ENCODE results near the gene RBPJ. TPM values are rescaled to one million over a fixed set of nuclear protein-coding genes. Genes with fewer than 3 reads are reported as not detected.

RBPJ gene
- polyA plus RNA-seq, 1 donor from 2014 or later = 89.8 TPM

- H4K20me1 ChIP-seq (ENCODE audit: insufficient read depth) = no peaks in the 10 kb centered on the region
- TF ChIP-seq, protein P1, sequence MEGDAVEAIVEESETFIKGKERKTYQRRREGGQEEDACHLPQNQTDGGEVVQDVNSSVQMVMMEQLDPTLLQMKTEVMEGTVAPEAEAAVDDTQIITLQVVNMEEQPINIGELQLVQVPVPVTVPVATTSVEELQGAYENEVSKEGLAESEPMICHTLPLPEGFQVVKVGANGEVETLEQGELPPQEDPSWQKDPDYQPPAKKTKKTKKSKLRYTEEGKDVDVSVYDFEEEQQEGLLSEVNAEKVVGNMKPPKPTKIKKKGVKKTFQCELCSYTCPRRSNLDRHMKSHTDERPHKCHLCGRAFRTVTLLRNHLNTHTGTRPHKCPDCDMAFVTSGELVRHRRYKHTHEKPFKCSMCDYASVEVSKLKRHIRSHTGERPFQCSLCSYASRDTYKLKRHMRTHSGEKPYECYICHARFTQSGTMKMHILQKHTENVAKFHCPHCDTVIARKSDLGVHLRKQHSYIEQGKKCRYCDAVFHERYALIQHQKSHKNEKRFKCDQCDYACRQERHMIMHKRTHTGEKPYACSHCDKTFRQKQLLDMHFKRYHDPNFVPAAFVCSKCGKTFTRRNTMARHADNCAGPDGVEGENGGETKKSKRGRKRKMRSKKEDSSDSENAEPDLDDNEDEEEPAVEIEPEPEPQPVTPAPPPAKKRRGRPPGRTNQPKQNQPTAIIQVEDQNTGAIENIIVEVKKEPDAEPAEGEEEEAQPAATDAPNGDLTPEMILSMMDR (IDR thresholded peaks at IDR 0.05; ENCODE audit: poor library complexity, severe bottlenecking) = peak; percentile 79
- no peak for TF ChIP-seq POLR2AphosphoS5 (IDR thresholded peaks at IDR 0.05)
- TF ChIP-seq EP300 (conservative IDR thresholded peaks at IDR 0.05; ENCODE audit: poor library complexity, severe bottlenecking) = no peak
- no peak for TF ChIP-seq TAF1 (IDR thresholded peaks at IDR 0.05; ENCODE audit: low read depth)
- no peak for TF ChIP-seq MXI1 (conservative IDR thresholded peaks at IDR 0.05; ENCODE audit: poor library complexity, severe bottlenecking)
- no peak for TF ChIP-seq EZH2 (IDR thresholded peaks at IDR 0.05; ENCODE audit: borderline replicate concordance, insufficient read depth, low read length, poor library complexity, severe bottlenecking)
- TF ChIP-seq SMC3 (conservative IDR thresholded peaks at IDR 0.05; ENCODE audit: poor library complexity) = peak; percentile 84
- TF ChIP-seq REST (IDR thresholded peaks at IDR 0.05; ENCODE audit: borderline replicate concordance) = no peak
- peak; percentile 78 for TF ChIP-seq RAD21 (conservative IDR thresholded peaks at IDR 0.05)
- no peaks in the 10 kb centered on the region for H3K9me2 ChIP-seq (ENCODE audit: insufficient read depth, low read length)
- H3K79me2 ChIP-seq (replicated peaks; ENCODE audit: insufficient read depth, low read length) = no peaks in the 10 kb centered on the region
- no peaks in the 10 kb centered on the region for H3F3A ChIP-seq (ENCODE audit: insufficient read depth, low read length, poor library complexity, severe bottlenecking)
- H3K9me3 ChIP-seq (ENCODE audit: low read length) = no peaks in the 10 kb centered on the region
- H3K27ac ChIP-seq (ENCODE audit: low read length) = no peak overlapping the region
- no peaks in the 10 kb centered on the region for H3K27me3 ChIP-seq (ENCODE audit: insufficient read depth, low read depth, low read length)
- H3K36me3 ChIP-seq (ENCODE audit: insufficient read depth, low read length) = no peaks in the 10 kb centered on the region
- no peak overlapping the region for H2AFZ ChIP-seq (ENCODE audit: low read depth, low read length)
- H3K9ac ChIP-seq (ENCODE audit: low read length) = no peak overlapping the region
- no peak overlapping the region for H3K4me2 ChIP-seq (ENCODE audit: low read length)
- no peak overlapping the region for H3K4me3 ChIP-seq (ENCODE audit: low read length)
These were observed 138.4 kb downstream of the RBPJ start for GRCh38 chr4:26459054-26459755.

GRCh38 chr4:26459756-26460530, 139.1 kb downstream of the RBPJ start:
- no peaks in the 10 kb centered on the region for H3K36me3 ChIP-seq (ENCODE audit: insufficient read depth, low read length)
- H3K27ac ChIP-seq (ENCODE audit: low read length) = no peak overlapping the region
- no peak overlapping the region for H3K4me3 ChIP-seq (ENCODE audit: low read length)
- TF ChIP-seq POLR2AphosphoS5 (IDR thresholded peaks at IDR 0.05) (no peak), EZH2 (IDR thresholded peaks at IDR 0.05; ENCODE audit: borderline replicate concordance, insufficient read depth, low read length, poor library complexity, severe bottlenecking) (no peak), SMC3 (conservative IDR thresholded peaks at IDR 0.05; ENCODE audit: poor library complexity) (no peak), EP300 (conservative IDR thresholded peaks at IDR 0.05; ENCODE audit: poor library complexity, severe bottlenecking) (no peak), REST (IDR thresholded peaks at IDR 0.05; ENCODE audit: borderline replicate concordance) (no peak), MXI1 (conservative IDR thresholded peaks at IDR 0.05; ENCODE audit: poor library complexity, severe bottlenecking) (no peak), RAD21 (conservative IDR thresholded peaks at IDR 0.05) (no peak), TAF1 (IDR thresholded peaks at IDR 0.05; ENCODE audit: low read depth) (no peak)
- TF ChIP-seq, protein P1 (IDR thresholded peaks at IDR 0.05; ENCODE audit: poor library complexity, severe bottlenecking) = no peak
- H3K9me3 ChIP-seq (ENCODE audit: low read length) = no peaks in the 10 kb centered on the region
- H4K20me1 ChIP-seq (ENCODE audit: insufficient read depth) = no peaks in the 10 kb centered on the region
- H3K9ac ChIP-seq (ENCODE audit: low read length) = no peak overlapping the region
- no peak overlapping the region for H2AFZ ChIP-seq (ENCODE audit: low read depth, low read length)
- H3K27me3 ChIP-seq (ENCODE audit: insufficient read depth, low read depth, low read length) = no peaks in the 10 kb centered on the region
- H3K79me2 ChIP-seq (replicated peaks; ENCODE audit: insufficient read depth, low read length) = no peaks in the 10 kb centered on the region
- no peaks in the 10 kb centered on the region for H3F3A ChIP-seq (ENCODE audit: insufficient read depth, low read length, poor library complexity, severe bottlenecking)
- H3K4me2 ChIP-seq (ENCODE audit: low read length) = no peak overlapping the region
- no peaks in the 10 kb centered on the region for H3K9me2 ChIP-seq (ENCODE audit: insufficient read depth, low read length)

All from neural cell (in vitro differentiated cells).